ENCODE data around the gene HNRNPA3.
"Not testable (repeated sequence)": the region's sequence is repeated elsewhere in the genome, so short reads cannot be mapped to it uniquely, and the experiment has no call there.

HNRNPA3 gene

DNA sequence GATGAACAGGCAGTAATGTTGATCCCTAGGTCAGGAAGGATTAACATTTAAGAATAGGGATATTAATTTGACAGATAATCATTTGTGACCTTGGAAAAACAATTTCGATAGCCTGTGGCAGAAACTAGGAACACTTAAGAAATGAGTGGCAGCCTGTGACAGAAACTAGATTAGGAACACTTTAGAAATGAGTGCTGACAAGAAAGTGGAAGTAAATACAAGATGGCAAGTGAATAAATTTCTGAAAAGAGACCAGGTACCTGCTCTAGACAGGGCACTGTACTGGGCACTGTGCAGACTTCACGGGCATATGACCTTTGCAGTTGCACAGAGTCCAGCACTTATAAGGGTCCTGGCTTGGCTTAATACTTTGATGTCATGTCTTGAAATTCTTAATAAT, 5.5 kb upstream of the HNRNPA3 start:
- TF ChIP-seq, protein P1, sequence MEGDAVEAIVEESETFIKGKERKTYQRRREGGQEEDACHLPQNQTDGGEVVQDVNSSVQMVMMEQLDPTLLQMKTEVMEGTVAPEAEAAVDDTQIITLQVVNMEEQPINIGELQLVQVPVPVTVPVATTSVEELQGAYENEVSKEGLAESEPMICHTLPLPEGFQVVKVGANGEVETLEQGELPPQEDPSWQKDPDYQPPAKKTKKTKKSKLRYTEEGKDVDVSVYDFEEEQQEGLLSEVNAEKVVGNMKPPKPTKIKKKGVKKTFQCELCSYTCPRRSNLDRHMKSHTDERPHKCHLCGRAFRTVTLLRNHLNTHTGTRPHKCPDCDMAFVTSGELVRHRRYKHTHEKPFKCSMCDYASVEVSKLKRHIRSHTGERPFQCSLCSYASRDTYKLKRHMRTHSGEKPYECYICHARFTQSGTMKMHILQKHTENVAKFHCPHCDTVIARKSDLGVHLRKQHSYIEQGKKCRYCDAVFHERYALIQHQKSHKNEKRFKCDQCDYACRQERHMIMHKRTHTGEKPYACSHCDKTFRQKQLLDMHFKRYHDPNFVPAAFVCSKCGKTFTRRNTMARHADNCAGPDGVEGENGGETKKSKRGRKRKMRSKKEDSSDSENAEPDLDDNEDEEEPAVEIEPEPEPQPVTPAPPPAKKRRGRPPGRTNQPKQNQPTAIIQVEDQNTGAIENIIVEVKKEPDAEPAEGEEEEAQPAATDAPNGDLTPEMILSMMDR (IDR thresholded peaks at IDR 0.05; ENCODE audit: control insufficient read depth, insufficient read depth, low read depth, low read length, missing control alignments): no peak
- DNase-seq (ENCODE audit: low read depth): no peak
- no peak overlapping the region for H3K4me3 ChIP-seq (ENCODE audit: control insufficient read depth, low read depth, low read length)

DNA sequence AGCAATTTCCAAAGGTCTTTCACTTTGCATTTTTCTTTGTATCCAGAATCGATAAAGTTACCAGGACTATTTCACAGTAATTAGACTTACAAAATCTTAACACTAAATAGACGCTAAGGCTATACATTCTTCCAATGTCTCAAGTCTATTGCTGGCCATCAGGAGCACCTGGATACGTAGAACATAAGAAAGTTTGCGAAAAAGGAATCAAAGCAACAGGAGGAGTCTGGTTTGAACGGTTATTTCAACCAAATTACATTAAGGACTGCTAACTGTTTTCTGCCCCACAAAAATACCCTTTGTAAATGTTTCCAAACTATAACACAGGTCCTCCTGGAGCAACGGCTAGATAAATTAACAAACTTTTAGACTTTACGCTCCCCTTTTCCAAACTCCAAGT, 1.4 kb upstream of the HNRNPA3 start:
- no peak for DNase-seq (ENCODE audit: low read depth)
- TF ChIP-seq, protein P1 (IDR thresholded peaks at IDR 0.05; ENCODE audit: control insufficient read depth, insufficient read depth, low read depth, low read length, missing control alignments): no peak
- H3K4me3 ChIP-seq (ENCODE audit: control insufficient read depth, low read depth, low read length): no peak overlapping the region; the same call in 1 of the 2 replicates

DNA sequence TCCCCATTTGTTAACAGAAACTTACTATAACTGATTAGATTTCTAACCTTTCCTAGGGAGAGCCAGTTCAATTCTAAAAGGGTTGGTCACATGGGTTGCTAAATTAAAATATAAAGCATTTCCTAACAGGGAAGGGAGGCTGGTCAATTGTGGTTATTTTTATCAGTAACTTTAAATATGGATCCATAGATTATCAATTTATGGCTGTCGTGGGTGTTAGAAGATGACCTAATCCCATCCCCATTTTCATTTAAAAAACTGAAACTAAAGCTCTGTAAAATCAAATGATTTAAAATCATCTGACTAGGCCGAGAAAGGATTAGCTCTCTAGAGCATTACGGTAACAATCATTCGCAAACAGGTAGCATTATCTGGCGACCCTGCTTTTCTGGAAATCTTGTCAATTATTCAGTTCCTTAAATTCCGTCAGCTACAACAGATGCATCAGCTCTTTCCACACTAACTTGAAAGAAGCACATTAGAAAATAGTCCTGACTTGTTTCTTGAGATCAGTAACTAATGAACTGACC, 953 bp upstream of the HNRNPA3 start:
- TF ChIP-seq, protein P1 (IDR thresholded peaks at IDR 0.05; ENCODE audit: control insufficient read depth, insufficient read depth, low read depth, low read length, missing control alignments): no peak
- no peak for DNase-seq (ENCODE audit: low read depth)
- peak overlapping the region; percentile 64 for H3K4me3 ChIP-seq (ENCODE audit: control insufficient read depth, low read depth, low read length)

DNA sequence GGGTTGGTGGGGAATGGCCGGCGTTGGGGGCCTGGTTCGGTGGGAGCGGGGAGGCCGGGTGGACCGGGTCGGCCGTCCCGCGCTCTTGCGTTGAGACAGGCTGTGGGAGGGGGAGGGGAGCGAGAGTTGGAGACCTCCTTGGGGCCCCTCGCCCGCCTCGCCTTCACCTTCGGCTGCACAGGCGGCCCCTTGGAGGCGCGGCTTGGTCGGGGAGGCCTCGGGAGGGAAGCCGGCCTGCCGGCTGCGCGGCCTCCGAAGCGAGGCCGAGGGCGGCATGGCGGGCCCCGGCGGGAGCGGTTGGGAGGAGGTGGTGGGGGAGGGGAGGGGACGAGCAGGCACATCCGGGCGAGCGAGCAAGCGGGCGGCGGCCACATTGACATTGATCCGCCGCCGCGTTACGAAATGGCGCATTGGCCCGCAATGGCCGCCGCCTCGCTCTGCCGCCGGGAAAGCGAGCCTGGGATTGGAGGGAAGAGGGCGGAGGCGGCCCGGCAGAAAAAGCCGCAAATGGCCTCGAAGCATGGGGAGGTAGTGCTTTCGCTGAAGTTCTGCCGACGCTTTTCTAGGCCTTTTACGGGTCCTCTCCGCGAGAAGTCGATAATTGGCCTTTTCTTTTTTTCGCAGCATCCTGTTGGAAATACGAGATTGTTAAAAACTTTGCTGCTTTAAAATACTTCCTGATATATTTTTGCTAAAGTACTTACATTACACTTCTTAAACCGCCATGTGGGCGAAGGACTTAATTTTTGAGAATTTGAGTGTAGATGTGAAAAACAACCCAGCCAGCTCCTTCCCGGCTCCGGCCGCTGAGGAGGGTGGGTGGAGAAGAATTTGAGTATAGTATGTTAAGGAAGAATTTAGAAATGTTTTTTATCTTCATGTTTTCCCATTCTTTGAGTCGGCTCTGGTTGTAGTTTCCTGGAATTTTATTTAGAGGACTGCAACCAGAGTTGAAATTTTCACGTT, 580 bp downstream of the HNRNPA3 start:
- H3K4me3 ChIP-seq (ENCODE audit: control insufficient read depth, low read depth, low read length): peak overlapping the region; percentile 67
- peak; percentile 68 for DNase-seq (ENCODE audit: low read depth)
- TF ChIP-seq, protein P1 (IDR thresholded peaks at IDR 0.05; ENCODE audit: control insufficient read depth, insufficient read depth, low read depth, low read length, missing control alignments): no peak

DNA sequence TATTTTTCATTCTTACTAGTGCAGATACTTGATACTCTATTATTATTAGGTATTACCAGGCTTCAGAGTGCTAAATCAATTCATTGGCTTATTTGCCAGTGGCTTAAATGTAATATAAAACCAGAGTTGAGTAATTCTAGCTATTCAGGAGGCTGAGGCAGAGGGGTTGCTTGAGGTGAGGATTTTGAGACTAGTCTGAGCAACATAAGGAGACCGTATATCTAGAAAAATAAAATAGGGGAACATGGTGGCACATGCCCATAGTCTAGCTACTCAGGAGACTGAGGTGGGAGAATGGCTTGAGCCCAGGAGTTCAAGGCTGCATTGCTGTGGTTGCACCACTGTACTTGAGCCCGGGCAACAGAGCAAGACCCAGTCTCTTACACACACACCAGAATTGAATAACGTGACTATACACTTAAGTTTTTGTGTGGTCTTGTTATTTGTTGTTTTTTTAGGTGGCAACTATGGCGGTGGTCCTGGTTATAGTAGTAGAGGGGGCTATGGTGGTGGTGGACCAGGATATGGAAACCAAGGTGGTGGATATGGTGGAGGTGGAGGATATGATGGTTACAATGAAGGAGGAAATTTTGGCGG, 4.8 kb downstream of the HNRNPA3 start:
- H3K4me3 ChIP-seq (ENCODE audit: control insufficient read depth, low read depth, low read length): no peak overlapping the region
- no peak for DNase-seq (ENCODE audit: low read depth)
- TF ChIP-seq, protein P1 (IDR thresholded peaks at IDR 0.05; ENCODE audit: control insufficient read depth, insufficient read depth, low read depth, low read length, missing control alignments): no peak

DNA sequence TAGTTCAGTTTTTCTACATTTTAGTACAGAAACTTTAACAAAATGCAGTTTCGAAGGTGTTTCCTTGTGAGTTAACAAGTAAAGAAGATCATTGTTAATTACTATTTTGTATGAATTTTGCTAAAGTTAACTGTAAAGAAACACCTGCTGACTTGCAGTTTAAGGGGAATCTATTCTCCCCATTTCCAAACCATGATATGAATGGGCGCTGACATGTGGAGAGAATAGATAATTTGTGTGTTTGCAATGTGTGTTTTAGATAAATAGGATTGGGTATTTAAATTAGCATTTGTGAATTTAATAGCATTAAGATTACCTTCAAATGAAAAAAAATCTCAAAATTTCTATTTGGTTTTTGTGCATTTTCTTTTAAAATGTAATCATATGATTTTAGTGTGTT, 7.2 kb downstream of the HNRNPA3 start:
- not testable (repeated sequence) for H3K4me3 ChIP-seq (ENCODE audit: control insufficient read depth, low read depth, low read length); DNase-seq (ENCODE audit: low read depth)

DNA sequence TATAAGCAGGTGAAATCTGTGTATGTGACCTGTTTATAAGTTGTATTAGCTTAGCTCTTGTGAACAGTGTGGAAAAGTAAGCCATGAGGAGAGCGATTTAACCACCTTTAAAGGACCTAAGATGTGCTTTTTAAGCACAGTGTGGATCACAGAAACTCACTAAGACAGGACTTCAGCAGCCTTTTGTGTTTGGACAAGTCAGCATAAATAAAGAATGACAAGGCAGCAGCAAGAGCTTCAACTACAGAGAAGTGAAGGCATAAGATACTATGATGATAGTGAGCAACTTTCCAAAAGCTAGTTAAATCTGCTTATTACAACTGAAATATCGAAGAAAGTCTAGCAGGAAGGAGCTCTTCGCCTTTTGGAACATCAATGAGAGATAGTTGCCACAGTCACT, 8.9 kb downstream of the HNRNPA3 start:
- TF ChIP-seq, protein P1 (IDR thresholded peaks at IDR 0.05; ENCODE audit: control insufficient read depth, insufficient read depth, low read depth, low read length, missing control alignments): no peak
- DNase-seq (ENCODE audit: low read depth): no peak
- H3K4me3 ChIP-seq (ENCODE audit: control insufficient read depth, low read depth, low read length): no peak overlapping the region
